HepG2 (cell line): ENCODE results near the gene MYPN. TPM values are rescaled to one million over a fixed set of nuclear protein-coding genes. Genes with fewer than 3 reads are reported as not detected.

Source experiments
- CERS6 ChIP-seq: sonication (generic); formaldehyde crosslinking; IDR thresholded peaks from 2 replicates; pipeline ENCODE4 v1.5.0; 2020; ENCODE audit warnings: missing genetic modification reagents
- CSRNP1 ChIP-seq: sonication (generic); formaldehyde crosslinking; IDR thresholded peaks from 2 replicates; pipeline ENCODE4 v1.8.1; 2023; ENCODE audit warnings: mild to moderate bottlenecking, missing genetic modification reagents
- DNMT3B ChIP-seq: conservative IDR thresholded peaks from 2 replicates; pipeline ENCODE4 v1.6.1; 2016; ENCODE audit warnings: missing biosample characterization, control low read depth
- EP300 ChIP-seq, 3 experiments: sonication (generic) in 1 of 3; formaldehyde crosslinking in 1 of 3; IDR thresholded peaks; 2 replicates each; pipeline versions ENCODE4 v1.5.1 to v1.6.1; 2011 to 2020; ENCODE audit warnings: low read depth in 2 of 3, low read length in 2 of 3, borderline replicate concordance in 1 of 3, improper control_type of control experiment in 1 of 3, mild to moderate bottlenecking in 1 of 3, missing genetic modification reagents in 1 of 3, moderate library complexity in 1 of 3
- GABPB1 ChIP-seq: IDR thresholded peaks from 2 replicates; pipeline ENCODE4 v1.6.1; 2016; ENCODE audit warnings: mild to moderate bottlenecking, missing genetic modification reagents, moderate library complexity, missing compliant biosample characterization
- KDM6A ChIP-seq: IDR thresholded peaks from 2 replicates; pipeline ENCODE4 v1.6.1; 2016; ENCODE audit warnings: low read depth
- KLF12 ChIP-seq: sonication (generic); formaldehyde crosslinking; IDR thresholded peaks from 2 replicates; pipeline ENCODE4 v1.4.0; 2020; ENCODE audit warnings: missing genetic modification reagents, borderline replicate concordance
- MIXL1 ChIP-seq: IDR thresholded peaks from 2 replicates; pipeline ENCODE4 v1.6.1; 2016
- TAF15 ChIP-seq: fragments of 200-400 bp; formaldehyde crosslinking; IDR thresholded peaks from one replicate; pipeline ENCODE4 v1.6.1; 2018; ENCODE audit warnings: mild to moderate bottlenecking, low read depth, low read length; ENCODE audit not compliant: poor library complexity, severe bottlenecking
- TEF ChIP-seq: sonication (generic); formaldehyde crosslinking; IDR thresholded peaks from 2 replicates; pipeline ENCODE4 v1.5.0; 2020; ENCODE audit warnings: missing genetic modification reagents
- ZBTB34 ChIP-seq: sonication (generic); formaldehyde crosslinking; IDR thresholded peaks from 2 replicates; pipeline ENCODE4 v1.8.0; 2022; ENCODE audit warnings: mild to moderate bottlenecking, missing genetic modification reagents
- ZNF17 ChIP-seq: sonication (generic); formaldehyde crosslinking; IDR thresholded peaks from 2 replicates; pipeline ENCODE4 v1.5.0; 2020; ENCODE audit warnings: mild to moderate bottlenecking, missing genetic modification reagents
- ZNF224 ChIP-seq: sonication (generic); formaldehyde crosslinking; IDR thresholded peaks from 2 replicates; pipeline ENCODE4 v1.5.0; 2020; ENCODE audit warnings: mild to moderate bottlenecking, missing genetic modification reagents
- ZNF232 ChIP-seq: sonication (generic); formaldehyde crosslinking; IDR thresholded peaks from 2 replicates; pipeline ENCODE4 v1.4.0; 2020; ENCODE audit warnings: missing genetic modification reagents, borderline replicate concordance
- ZNF318 ChIP-seq: sonication (generic); formaldehyde crosslinking; IDR thresholded peaks from 2 replicates; pipeline ENCODE4 v1.4.0; 2020; ENCODE audit warnings: mild to moderate bottlenecking, missing genetic modification reagents
- ZNF414 ChIP-seq: sonication (generic); formaldehyde crosslinking; IDR thresholded peaks from 2 replicates; pipeline ENCODE4 v1.5.0; 2020; ENCODE audit warnings: missing genetic modification reagents
- polyA plus RNA-seq, 8 experiments: library from polyadenylated mRNA; depleted of rRNA in 3 of 8; stranded (reverse) in 7 of 8; unstranded in 1 of 8; fragments of >200 nt; fragmentation: Illumina TruSeq in 4 of 8; extraction: Trizol in 4 of 8; gene quantifications; 2 replicates each; pipeline versions ENCODE4 v1.2.1 to v1.2.3, GENCODE V29; 2011 to 2016; ENCODE audit warnings: low read depth in 4 of 8, missing spikeins in 1 of 8, mixed read lengths in 1 of 8; ENCODE audit not compliant: insufficient read depth in 1 of 8
- total RNA-seq, 5 experiments: library from RNA; depleted of rRNA; stranded (reverse); fragments of >200 nt; fragmentation: Illumina TruSeq; extraction: Trizol; gene quantifications; 2 replicates each; pipeline ENCODE4 v1.2.3, GENCODE V29; 2016; ENCODE audit warnings: low read depth in 1 of 5

MYPN gene
- total and polyA plus RNA-seq, 2 of the 13 experiments (the other 11 are each of a cell fraction or from before 2014, with no cell fraction given), result not detected

- no peak for TF ChIP-seq GABPB1 (CRISPR knock-in tag)
- no peak for TF ChIP-seq KDM6A (CRISPR knock-in tag)
- no peak for TF ChIP-seq CERS6 (CRISPR knock-in tag)
- TF ChIP-seq KLF12 (CRISPR knock-in tag), result no peak
- no peak for TF ChIP-seq MIXL1 (CRISPR knock-in tag)
- no peak for TF ChIP-seq ZBTB34
- no peak for TF ChIP-seq TAF15
- no peak for TF ChIP-seq EP300 (IDR thresholded peaks at IDR 0.05; ENCODE audit: low read depth in 2 of 2, low read length in 2 of 2)
- TF ChIP-seq EP300 (CRISPR knock-in tag; IDR thresholded peaks at IDR 0.05; ENCODE audit: borderline replicate concordance), result no peak
- TF ChIP-seq ZNF224, result no peak
- no peak for TF ChIP-seq DNMT3B (CRISPR knock-in tag)
- no peak for TF ChIP-seq ZNF232
- TF ChIP-seq CSRNP1 (CRISPR knock-in tag), result no peak
- no peak for TF ChIP-seq ZNF17 (CRISPR knock-in tag)
- TF ChIP-seq ZNF318, result no peak
- TF ChIP-seq ZNF414, result no peak
- no peak for TF ChIP-seq TEF (CRISPR knock-in tag)
Measured at GRCh38 chr10:68146133-68146532, 36.8 kb downstream of the MYPN start (continued).
